Mucosa of descending colon (tissue), 3 donors: Measurements from ENCODE around the gene PLXND1. TPM values are rescaled to one million over a fixed set of nuclear protein-coding genes. Genes with fewer than 3 reads are reported as not detected.
A peak's percentile ranks its signal among the peaks of the same experiment; 100 is the strongest.

Experiments used
- ATAC-seq: fragments of 200-7000 bp; cut with Tn5 transposase; one replicate; pipeline ENCODE4 v1.9.1; 2020; ENCODE audit warnings: mild to moderate bottlenecking, moderate library complexity
- DNase-seq, 3 donors: peaks; one replicate each; pipeline ENCODE4 v3.0.0-alpha.2; 2020
- H3K36me3 ChIP-seq: fragments of 200-600 bp; one replicate; pipeline ENCODE4 v1.8.0; 2021; ENCODE audit warnings: low read depth, mild to moderate bottlenecking
- H3K4me1 ChIP-seq: fragments of 200-600 bp; one replicate; pipeline ENCODE4 v1.8.0; 2021; ENCODE audit warnings: low read depth, mild to moderate bottlenecking
- H3K4me3 ChIP-seq: fragments of 200-600 bp; one replicate; pipeline ENCODE4 v1.8.0; 2021; ENCODE audit warnings: mild to moderate bottlenecking
- H3K9me3 ChIP-seq: fragments of 200-600 bp; one replicate; pipeline ENCODE4 v1.8.0; 2021; ENCODE audit warnings: mild to moderate bottlenecking
- CTCF ChIP-seq: fragments of 200-600 bp; IDR thresholded peaks from one replicate; pipeline ENCODE4 v1.8.0; 2022; ENCODE audit warnings: antibody characterized with exemption, mild to moderate bottlenecking
- intact Hi-C, 2 donors: fragments of 100-400 bp; cut with DNase I in 1 of 2; cut with micrococcal nuclease in 1 of 2; formaldehyde crosslinking; loops; one replicate each; pipeline versions ENCODE4 v1.11.0 to v1.11.1; 2022; cut with DNase I, micrococcal nuclease
- total RNA-seq, 3 donors: library from RNA; stranded (reverse); fragmentation: NEBNext Ultra II Directional in 2 of 3; extraction: Animal tissue kit (Norgen Biotek cat#: 25700) in 2 of 3; gene quantifications; one replicate each; pipeline versions ENCODE4 v1.2.1 to v1.2.4, GENCODE V29; 2021 to 2023
- donor health status: DM: no; HTN: no; CAD: no; lungs with moderate emphysema.
- donor health status: DM: no; HTN: no; CAD: no.
- donor health status: DM: no; HTN: yes; CAD: no.

Gene PLXND1
- total RNA-seq, 3 donors from 2014 or later, result 26.8 to 57.1 (median 48.1) TPM

GRCh38 chr3:129600348-129600747, 6.1 kb downstream of the PLXND1 start:
- Histone ChIP-seq H3K4me3 (no peak overlapping the region), H3K9me3 (no peaks in the 10 kb centered on the region), H3K36me3 (no peaks in the 10 kb centered on the region), H3K4me1 (peaks cover 4% of the 10 kb centered on the region)
- intact Hi-C loops, result no loop called here
- ATAC-seq, result no peak
- no peak for DNase-seq
- no peak for TF ChIP-seq CTCF

- DNase-seq, result no peak
Observed at GRCh38 chr3:129599607-129600006, 6.9 kb downstream of the PLXND1 start.

DNA sequence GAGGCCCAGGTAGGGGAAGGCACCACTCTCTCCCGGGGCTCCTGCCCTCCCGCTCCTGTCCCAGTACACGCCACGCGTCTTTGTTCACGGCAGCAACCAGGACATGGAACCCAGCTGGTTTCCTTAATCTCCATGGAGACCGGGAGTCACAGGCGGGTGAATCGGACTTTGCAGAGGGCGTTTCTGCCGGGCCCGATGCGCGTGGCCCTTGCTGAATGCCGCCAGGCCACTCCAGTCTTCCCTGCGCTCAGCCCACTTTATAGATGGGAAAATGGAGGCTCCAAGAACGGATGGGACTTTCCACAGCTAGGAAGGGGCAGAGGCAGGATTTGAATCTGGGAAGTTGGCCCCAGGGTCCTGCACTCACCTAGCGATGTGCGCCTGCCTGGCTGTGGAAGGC, 7.4 kb downstream of the PLXND1 start:
- no peak overlapping the region for H3K4me3 ChIP-seq
- DNase-seq (no peak), ATAC-seq (no peak)
- intact Hi-C loops, result no loop called here
- no peaks in the 10 kb centered on the region for H3K36me3 ChIP-seq
- no peaks in the 10 kb centered on the region for H3K9me3 ChIP-seq
- peaks cover 9% of the 10 kb centered on the region for H3K4me1 ChIP-seq
- no peak for TF ChIP-seq CTCF

More at GRCh38 chr3:129599607-129600006, 6.9 kb downstream of the PLXND1 start:
- intact Hi-C loops, result no loop called here
- no peak for TF ChIP-seq CTCF
- Histone ChIP-seq H3K4me3 (no peak overlapping the region), H3K4me1 (peaks cover 4% of the 10 kb centered on the region), H3K36me3 (no peaks in the 10 kb centered on the region), H3K9me3 (no peaks in the 10 kb centered on the region)
- peak; percentile 28 for ATAC-seq

DNA sequence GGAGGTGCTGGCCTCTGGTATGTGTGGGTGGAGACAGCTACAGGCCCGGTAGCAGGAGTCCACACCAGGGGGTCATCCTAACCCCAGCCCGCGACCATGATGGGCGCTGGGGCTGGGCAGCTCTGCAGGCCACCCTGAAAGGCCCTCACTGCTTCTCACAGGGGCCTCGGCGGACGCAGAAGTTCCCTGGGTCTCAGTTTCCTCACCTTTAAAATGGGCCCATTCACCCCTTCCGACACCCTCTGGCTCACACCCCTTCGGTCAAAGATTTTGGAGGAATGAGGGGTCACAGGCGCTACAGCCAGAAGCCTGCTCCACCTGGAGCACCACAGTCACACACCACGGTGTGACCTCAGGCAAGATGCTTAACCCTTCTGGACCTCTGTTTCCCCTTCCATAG, 8.0 kb downstream of the PLXND1 start:
- no peak for ATAC-seq
- intact Hi-C loops, result no loop called here
- Histone ChIP-seq H3K4me3 (no peak overlapping the region), H3K36me3 (no peaks in the 10 kb centered on the region), H3K9me3 (no peaks in the 10 kb centered on the region), H3K4me1 (peaks cover 15% of the 10 kb centered on the region)
- DNase-seq, result no peak
- TF ChIP-seq CTCF, result no peak

GRCh38 chr3:129598000-129598381, 8.5 kb downstream of the PLXND1 start:
- no peaks in the 10 kb centered on the region for H3K9me3 ChIP-seq
- ATAC-seq (no peak), DNase-seq (no peak)
- intact Hi-C loops, result no loop called here
- no peak for TF ChIP-seq CTCF
- no peak overlapping the region for H3K4me3 ChIP-seq
- no peaks in the 10 kb centered on the region for H3K36me3 ChIP-seq
- peaks cover 17% of the 10 kb centered on the region for H3K4me1 ChIP-seq
